GM19239 (cell line): ENCODE results near the gene PCDHA7.
"Not testable (repeated sequence)": the region's sequence is repeated elsewhere in the genome, so short reads cannot be mapped to it uniquely, and the experiment has no call there.

ENCODE experiments used
- DNase-seq: peaks from one replicate; pipeline ENCODE4 v3.0.0; 2011; ENCODE audit warnings: low spot score; ENCODE audit not compliant: insufficient read length
- FAIRE-seq: peaks from 2 replicates; lab custom pipeline; 2011; peaks lifted over from hg19 to GRCh38; lab: Jason Lieb, UNC

Gene PCDHA7

GRCh38 chr5:140833993-140834392 is at the start of gene PCDHA7:
TSS of gene PCDHA7 (plus strand) at chr5:140834269. CDS start at chr5:140834384, 115 bp downstream.
- DNase-seq, result no peak
- no peak for FAIRE-seq

GRCh38 chr5:140785905-140786686 is 48.0 kb upstream of the PCDHA7 start, which contains the start of gene PCDHA1:
TSS of gene PCDHA1 (plus strand) at chr5:140786140.
- FAIRE-seq (no peak), DNase-seq (no peak)

- FAIRE-seq, DNase-seq: not testable (repeated sequence)
Observed at GRCh38 chr5:140787422-140787821, 46.6 kb upstream of the PCDHA7 start.

GRCh38 chr5:140787849-140788504 is 46.1 kb upstream of the PCDHA7 start:
- FAIRE-seq, DNase-seq: not testable (repeated sequence)

- FAIRE-seq (no peak), DNase-seq (no peak)
Observed at GRCh38 chr5:140791089-140791488, 43.0 kb upstream of the PCDHA7 start.

- FAIRE-seq (no peak), DNase-seq (no peak)
Observed at GRCh38 chr5:140794595-140795258, 39.3 kb upstream of the PCDHA7 start, which contains the start of gene PCDHA2. TSS of gene PCDHA2 (plus strand) at chr5:140794852.

- DNase-seq, result no peak
- FAIRE-seq, result no peak
Observed at GRCh38 chr5:140795259-140795641, 38.8 kb upstream of the PCDHA7 start.

GRCh38 chr5:140796072-140796717 is 37.9 kb upstream of the PCDHA7 start:
- not testable (repeated sequence) for FAIRE-seq, DNase-seq

- DNase-seq (no peak), FAIRE-seq (no peak)
Observed at GRCh38 chr5:140796718-140797095, 37.4 kb upstream of the PCDHA7 start.

- DNase-seq (no peak), FAIRE-seq (no peak)
Observed at GRCh38 chr5:140800816-140801493, 33.1 kb upstream of the PCDHA7 start, which contains the start of gene PCDHA3. TSS of gene PCDHA3 (plus strand) at chr5:140801057.

- no peak for DNase-seq
- FAIRE-seq, result no peak
Observed at GRCh38 chr5:140801494-140801841, 32.6 kb upstream of the PCDHA7 start.

GRCh38 chr5:140802381-140802780 is 31.7 kb upstream of the PCDHA7 start:
- not testable (repeated sequence) for DNase-seq, FAIRE-seq

- no peak for FAIRE-seq
- DNase-seq, result no peak
Observed at GRCh38 chr5:140802781-140803271, 31.2 kb upstream of the PCDHA7 start.

- FAIRE-seq (no peak), DNase-seq (no peak)
Observed at GRCh38 chr5:140806834-140807775, 27.0 kb upstream of the PCDHA7 start, which contains the start of gene PCDHA4. TSS of gene PCDHA4 (plus strand) at chr5:140807068.

- not testable (repeated sequence) for DNase-seq, FAIRE-seq
Observed at GRCh38 chr5:140808241-140808888, 25.7 kb upstream of the PCDHA7 start.

GRCh38 chr5:140808889-140809291 is 25.2 kb upstream of the PCDHA7 start:
- DNase-seq (no peak), FAIRE-seq (no peak)

GRCh38 chr5:140821375-140822280 is 12.4 kb upstream of the PCDHA7 start, which contains the start of gene PCDHA5:
TSS of gene PCDHA5 (plus strand) at chr5:140821613.
- FAIRE-seq (no peak), DNase-seq (no peak)
